GM12878 (cell line): ENCODE data around the gene MAFF. TPM values are rescaled to one million over a fixed set of nuclear protein-coding genes. Genes with fewer than 3 reads are reported as not detected.

ENCODE experiments used
- ATAC-seq: fragments of 200-7000 bp; cut with Tn5 transposase; 3 replicates; pipeline ENCODE4 v1.9.1; 2020; ENCODE audit warnings: mild to moderate bottlenecking, moderate library complexity
- BruUV-seq: library from RNA; stranded (reverse); fragments of 400-500 nt; replicated peaks from 2 replicates; lab custom pipeline; 2021; lab: Mats Ljungman, UMichigan
- CTCF ChIA-PET: fragments of 300-600 bp; sonication (Branson Sonifier 250); formaldehyde crosslinking; extraction: SDS; loops from one replicate; lab custom pipeline; 2021; ENCODE audit warnings: inconsistent platforms; lab: Yijun Ruan, JAX
- POLR2A ChIA-PET: fragments of 350-600 bp; formaldehyde crosslinking; extraction: SDS; loops from one replicate; lab custom pipeline; 2021; ENCODE audit warnings: inconsistent platforms; lab: Charles Lee
- RAD21 ChIA-PET: fragments of 300-600 bp; sonication (Branson Sonifier 250); formaldehyde crosslinking; loops from one replicate; lab custom pipeline; 2023; ENCODE audit warnings: antibody characterized with exemption; ENCODE audit not compliant: unreplicated experiment; lab: Charles Lee
- SMC1A ChIA-PET: fragments of 300-600 bp; sonication (Branson Sonifier 250); formaldehyde crosslinking; loops from one replicate; lab custom pipeline; 2023; ENCODE audit not compliant: unreplicated experiment, uncharacterized antibody; lab: Charles Lee
- DNase-seq: peaks from one replicate; pipeline ENCODE4 v3.0.0-alpha.2; 2011; ENCODE audit warnings: low read depth, low spot score
- FAIRE-seq: peaks from 3 replicates; lab custom pipeline; 2011; peaks lifted over from hg19 to GRCh38; lab: Jason Lieb, UNC
- H2AFZ ChIP-seq: 2 replicates; pipeline ENCODE4 v1.6.0; 2011; ENCODE audit warnings: low read depth, low read length, control low read depth; ENCODE audit not compliant: control insufficient read depth
- H3K27ac ChIP-seq: 2 replicates; pipeline ENCODE4 v1.5.1; 2011; ENCODE audit warnings: control low read depth; ENCODE audit not compliant: control insufficient read depth, insufficient read depth
- H3K27me3 ChIP-seq, 2 experiments: replicated peaks in 1 of 2; 2 replicates each; pipeline versions ENCODE4 v1.6.0 to v1.6.1; 2011; ENCODE audit warnings: low read length in 1 of 2; ENCODE audit not compliant: control insufficient read depth in 2 of 2, insufficient read depth in 2 of 2
- H3K36me3 ChIP-seq, 2 experiments: 2 replicates each; pipeline ENCODE4 v1.5.1; 2011; ENCODE audit warnings: low read length in 1 of 2; ENCODE audit not compliant: control insufficient read depth in 2 of 2, insufficient read depth in 2 of 2
- H3K4me1 ChIP-seq: 2 replicates; pipeline ENCODE4 v1.6.1; 2011; ENCODE audit warnings: mild to moderate bottlenecking, low read length, moderate library complexity, mixed read lengths; ENCODE audit not compliant: control insufficient read depth, insufficient read depth
- H3K4me2 ChIP-seq: 2 replicates; pipeline ENCODE4 v1.6.0; 2011; ENCODE audit warnings: control low read depth; ENCODE audit not compliant: control insufficient read depth, insufficient read depth
- H3K4me3 ChIP-seq: fragments of 200-600 bp; sonication (generic); 2 replicates; pipeline ENCODE4 v1.5.1; 2016
- H3K79me2 ChIP-seq: 2 replicates; pipeline ENCODE4 v1.6.0; 2011; ENCODE audit warnings: low read length; ENCODE audit not compliant: control insufficient read depth, insufficient read depth
- H3K9ac ChIP-seq: 2 replicates; pipeline ENCODE4 v1.8.0; 2011; ENCODE audit warnings: low read length, control low read depth, mixed read lengths; ENCODE audit not compliant: control insufficient read depth, insufficient read depth
- H3K9me3 ChIP-seq: replicated peaks from 3 replicates; pipeline ENCODE4 v1.5.1; 2011; ENCODE audit warnings: mild to moderate bottlenecking, low read length; ENCODE audit not compliant: control insufficient read depth, insufficient read depth
- H4K20me1 ChIP-seq: 2 replicates; pipeline ENCODE4 v1.6.0; 2011; ENCODE audit not compliant: control insufficient read depth, insufficient read depth
- CBFB ChIP-seq: IDR thresholded peaks from 2 replicates; pipeline ENCODE4 v1.6.1; 2016; ENCODE audit warnings: antibody characterized with exemption, low read depth
- FOXK2 ChIP-seq: fragments of 450-650 bp; IDR thresholded peaks from 2 replicates; pipeline ENCODE4 v1.6.1; 2017; ENCODE audit warnings: mild to moderate bottlenecking, moderate library complexity
- HCFC1 ChIP-seq: fragments of 150-350 bp; IDR thresholded peaks from 2 replicates; pipeline ENCODE4 v1.6.1; 2014; ENCODE audit warnings: low read length
- MEF2A ChIP-seq: IDR thresholded peaks from 2 replicates; pipeline ENCODE4 v1.6.1; 2011; ENCODE audit warnings: low read depth, mild to moderate bottlenecking, low read length, moderate library complexity; ENCODE audit not compliant: insufficient read depth
- NFIC ChIP-seq: IDR thresholded peaks from 2 replicates; pipeline ENCODE4 v1.6.1; 2012; ENCODE audit warnings: low read depth, mild to moderate bottlenecking, inconsistent platforms, low read length, moderate library complexity
- SIX5 ChIP-seq: IDR thresholded peaks from 2 replicates; pipeline ENCODE4 v1.6.1; 2011; ENCODE audit warnings: mild to moderate bottlenecking, low read depth, low read length, moderate library complexity; ENCODE audit not compliant: severe bottlenecking
- SUPT20H ChIP-seq: IDR thresholded peaks from 2 replicates; pipeline ENCODE4 v1.6.1; 2011; ENCODE audit warnings: low read depth, mild to moderate bottlenecking, low read length, moderate library complexity, borderline replicate concordance; ENCODE audit not compliant: control insufficient read depth
- WRNIP1 ChIP-seq: IDR thresholded peaks from 2 replicates; pipeline ENCODE4 v1.6.1; 2011; ENCODE audit warnings: low read depth, low read length, improper control_type of control experiment, borderline replicate concordance
- YBX1 ChIP-seq: fragments of 450-650 bp; IDR thresholded peaks from 2 replicates; pipeline ENCODE4 v1.6.1; 2016; ENCODE audit warnings: antibody characterized with exemption
- WGBS: methylation state at CpG from one replicate; pipeline ENCODE4 v1.1.6; 2016; ENCODE audit warnings: low lambda C conversion rate; ENCODE audit not compliant: insufficient replicate concordance, insufficient coverage; ENCODE audit errors: missing lambda C conversion rate; 5-methylcytosine and 5-hydroxymethylcytosine counted together
- in situ Hi-C: fragments of 300-500 bp; cut with MboI; formaldehyde crosslinking; loops from 9 replicates; pipeline ENCODE4 v1.14.3; 2018; ENCODE audit warnings: mixed read lengths
- intact Hi-C: fragments of 100-400 bp; cut with micrococcal nuclease; formaldehyde crosslinking; loops from one replicate; pipeline ENCODE4 v1.14.2; 2022; ENCODE audit not compliant: unreplicated experiment
- polyA plus RNA-seq, 11 experiments: library from polyadenylated mRNA; depleted of rRNA in 4 of 11; unstranded in 6 of 11; stranded (reverse) in 5 of 11; fragments of >200 nt; fragmentation: Nextera tagmentation in 4 of 11; fragmentation: Illumina TruSeq in 1 of 11; extraction: Ambion mirVana in 4 of 11; extraction: Trizol in 1 of 11; gene quantifications; 1 replicate in 1 of 11; 2 replicates in 10 of 11; pipeline versions ENCODE4 v1.2.1 to v1.2.3, GENCODE V29; 2011 to 2016; ENCODE audit warnings: inconsistent platforms in 2 of 11, missing spikeins in 2 of 11, low read depth in 1 of 11
- total RNA-seq, 4 experiments: library from RNA; depleted of rRNA in 3 of 4; stranded (reverse); fragments of >200 nt in 3 of 4; fragmentation: Illumina TruSeq in 1 of 4; extraction: Trizol in 1 of 4; gene quantifications; 2 replicates each; pipeline versions ENCODE4 v1.2.1 to v1.2.3, GENCODE V29; 2013 to 2021
- TF ChIP-seq, protein P1 (sequence below): IDR thresholded peaks from 2 replicates; pipeline ENCODE4 v1.6.1; 2011; ENCODE audit warnings: low read depth, mild to moderate bottlenecking, low read length, moderate library complexity, borderline replicate concordance; ENCODE audit errors: extremely low read depth
- TF ChIP-seq, protein P2 (sequence below): fragments of 450-650 bp; formaldehyde crosslinking; IDR thresholded peaks from 2 replicates; pipeline ENCODE4 v1.5.0; 2022; ENCODE audit warnings: mild to moderate bottlenecking, missing genetic modification characterization
- TF ChIP-seq, protein P3 (sequence below): fragments of 450-650 bp; IDR thresholded peaks from 2 replicates; pipeline ENCODE4 v1.6.1; 2017; ENCODE audit warnings: borderline replicate concordance
- TF ChIP-seq, protein P4 (sequence below): fragments of 150-350 bp; IDR thresholded peaks from 2 replicates; pipeline ENCODE4 v1.6.1; 2014; ENCODE audit warnings: mild to moderate bottlenecking, low read depth, low read length
- TF ChIP-seq, protein P5 (sequence below): IDR thresholded peaks from 2 replicates; pipeline ENCODE4 v1.6.1; 2011; ENCODE audit warnings: mild to moderate bottlenecking, low read depth, low read length, moderate library complexity; ENCODE audit not compliant: insufficient replicate concordance

Gene MAFF
- total and polyA plus RNA-seq, 10 of the 15 experiments (the other 5 are each of a cell fraction or from before 2014, with no cell fraction given): 0.22 to 2.3 (median 0.81) TPM; not detected in 1

DNA sequence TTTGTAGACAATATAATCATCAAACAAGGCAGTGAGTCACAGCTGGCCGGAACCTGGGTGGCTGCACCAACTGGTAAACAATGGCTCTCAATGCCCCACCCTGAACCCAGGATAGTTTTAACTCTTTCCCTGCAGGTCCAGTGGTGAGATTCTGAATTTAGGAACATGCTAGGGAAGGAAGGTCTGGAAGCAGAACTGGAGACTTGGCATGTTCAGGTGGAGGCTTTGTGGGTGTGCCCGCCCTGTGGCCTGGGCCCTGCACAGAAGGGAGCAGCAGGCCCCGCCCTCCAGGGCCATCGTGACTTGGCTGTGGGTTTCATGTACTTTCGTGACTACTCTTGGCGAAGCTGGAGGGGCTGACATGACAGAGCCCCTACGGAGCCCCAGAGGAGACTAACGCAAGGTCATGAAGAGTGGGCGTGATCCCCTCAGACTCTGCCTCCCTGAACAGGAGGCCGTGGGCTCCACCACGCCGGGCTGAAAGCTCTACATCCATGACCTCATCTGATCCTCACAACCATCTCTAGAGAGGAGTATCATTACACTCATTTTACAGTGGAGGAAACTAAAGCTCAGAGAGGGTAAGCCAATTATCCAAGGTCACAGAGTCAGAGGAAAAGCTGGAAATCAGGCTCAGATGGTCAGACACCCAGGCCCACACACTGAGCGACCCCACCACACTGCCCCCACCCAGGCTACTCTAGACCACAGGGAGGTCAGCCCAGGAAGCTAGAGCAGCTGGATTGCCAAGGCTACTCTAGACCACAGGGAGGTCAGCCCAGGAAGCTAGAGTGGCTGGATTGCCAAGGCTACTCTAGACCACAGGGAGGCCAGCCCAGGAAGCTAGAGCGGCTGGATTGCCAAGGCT, 27.3 kb downstream of the MAFF start:
- FAIRE-seq: no peak
- ChIA-PET CTCF (interaction anchor here (0.8 to 4.3 kb wide), 8 partner anchors 9 to 176 kb away, joined by 3 to 22 read pairs (median 4); no protein-coding TSS in a partner anchor), RAD21 (interaction anchor here (1.0 to 2.4 kb wide), 4 partner anchors 25 to 176 kb away, joined by 3 to 14 read pairs (median 8); no protein-coding TSS in a partner anchor), POLR2A (interaction anchor here (0.5 kb wide), 1 partner anchor 426 kb away, joined by 3 read pairs; no protein-coding TSS in a partner anchor), SMC1A (interaction anchor here (1.2 to 1.5 kb wide), 2 partner anchors 43 to 177 kb away, joined by 3 to 4 read pairs; no protein-coding TSS in a partner anchor)
- Histone ChIP-seq H3K4me3 (no peak overlapping the region), H3K9me3 (no peaks in the 10 kb centered on the region), H3K27ac (no peak overlapping the region), H2AFZ (no peak overlapping the region), H4K20me1 (no peaks in the 10 kb centered on the region), H3K9ac (no peak overlapping the region), H3K79me2 (no peaks in the 10 kb centered on the region), H3K4me1 (no peaks in the 10 kb centered on the region), H3K27me3 (no peaks in the 10 kb centered on the region), H3K4me2 (no peak overlapping the region), H3K36me3 (peaks cover 3 to 5% of the 10 kb centered on the region in 2 experiments; a peak in 3 of 4 replicates)
- intact Hi-C loops: no loop called here
- in situ Hi-C loops: no loop called here
- no TSS peak for BruUV-seq
- WGBS: 81% methylated on average over 14 of the region's 14 CpGs
- DNase-seq: no peak
- no peak for ATAC-seq
- TF ChIP-seq FOXK2: no peak
- TF ChIP-seq WRNIP1: no peak
- TF ChIP-seq SUPT20H: no peak
- no peak for TF ChIP-seq CBFB
- no peak for TF ChIP-seq YBX1
- no peak for TF ChIP-seq MEF2A
- TF ChIP-seq, protein P1, sequence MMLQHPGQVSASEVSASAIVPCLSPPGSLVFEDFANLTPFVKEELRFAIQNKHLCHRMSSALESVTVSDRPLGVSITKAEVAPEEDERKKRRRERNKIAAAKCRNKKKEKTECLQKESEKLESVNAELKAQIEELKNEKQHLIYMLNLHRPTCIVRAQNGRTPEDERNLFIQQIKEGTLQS: no peak
- TF ChIP-seq HCFC1: no peak
- TF ChIP-seq SIX5: no peak
- TF ChIP-seq, protein P2, sequence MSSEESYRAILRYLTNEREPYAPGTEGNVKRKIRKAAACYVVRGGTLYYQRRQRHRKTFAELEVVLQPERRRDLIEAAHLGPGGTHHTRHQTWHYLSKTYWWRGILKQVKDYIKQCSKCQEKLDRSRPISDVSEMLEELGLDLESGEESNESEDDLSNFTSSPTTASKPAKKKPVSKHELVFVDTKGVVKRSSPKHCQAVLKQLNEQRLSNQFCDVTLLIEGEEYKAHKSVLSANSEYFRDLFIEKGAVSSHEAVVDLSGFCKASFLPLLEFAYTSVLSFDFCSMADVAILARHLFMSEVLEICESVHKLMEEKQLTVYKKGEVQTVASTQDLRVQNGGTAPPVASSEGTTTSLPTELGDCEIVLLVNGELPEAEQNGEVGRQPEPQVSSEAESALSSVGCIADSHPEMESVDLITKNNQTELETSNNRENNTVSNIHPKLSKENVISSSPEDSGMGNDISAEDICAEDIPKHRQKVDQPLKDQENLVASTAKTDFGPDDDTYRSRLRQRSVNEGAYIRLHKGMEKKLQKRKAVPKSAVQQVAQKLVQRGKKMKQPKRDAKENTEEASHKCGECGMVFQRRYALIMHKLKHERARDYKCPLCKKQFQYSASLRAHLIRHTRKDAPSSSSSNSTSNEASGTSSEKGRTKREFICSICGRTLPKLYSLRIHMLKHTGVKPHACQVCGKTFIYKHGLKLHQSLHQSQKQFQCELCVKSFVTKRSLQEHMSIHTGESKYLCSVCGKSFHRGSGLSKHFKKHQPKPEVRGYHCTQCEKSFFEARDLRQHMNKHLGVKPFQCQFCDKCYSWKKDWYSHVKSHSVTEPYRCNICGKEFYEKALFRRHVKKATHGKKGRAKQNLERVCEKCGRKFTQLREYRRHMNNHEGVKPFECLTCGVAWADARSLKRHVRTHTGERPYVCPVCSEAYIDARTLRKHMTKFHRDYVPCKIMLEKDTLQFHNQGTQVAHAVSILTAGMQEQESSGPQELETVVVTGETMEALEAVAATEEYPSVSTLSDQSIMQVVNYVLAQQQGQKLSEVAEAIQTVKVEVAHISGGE (CRISPR knock-in tag): no peak
- TF ChIP-seq, protein P3, sequence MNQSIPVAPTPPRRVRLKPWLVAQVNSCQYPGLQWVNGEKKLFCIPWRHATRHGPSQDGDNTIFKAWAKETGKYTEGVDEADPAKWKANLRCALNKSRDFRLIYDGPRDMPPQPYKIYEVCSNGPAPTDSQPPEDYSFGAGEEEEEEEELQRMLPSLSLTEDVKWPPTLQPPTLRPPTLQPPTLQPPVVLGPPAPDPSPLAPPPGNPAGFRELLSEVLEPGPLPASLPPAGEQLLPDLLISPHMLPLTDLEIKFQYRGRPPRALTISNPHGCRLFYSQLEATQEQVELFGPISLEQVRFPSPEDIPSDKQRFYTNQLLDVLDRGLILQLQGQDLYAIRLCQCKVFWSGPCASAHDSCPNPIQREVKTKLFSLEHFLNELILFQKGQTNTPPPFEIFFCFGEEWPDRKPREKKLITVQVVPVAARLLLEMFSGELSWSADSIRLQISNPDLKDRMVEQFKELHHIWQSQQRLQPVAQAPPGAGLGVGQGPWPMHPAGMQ: no peak
- no peak for TF ChIP-seq NFIC
- TF ChIP-seq, protein P4, sequence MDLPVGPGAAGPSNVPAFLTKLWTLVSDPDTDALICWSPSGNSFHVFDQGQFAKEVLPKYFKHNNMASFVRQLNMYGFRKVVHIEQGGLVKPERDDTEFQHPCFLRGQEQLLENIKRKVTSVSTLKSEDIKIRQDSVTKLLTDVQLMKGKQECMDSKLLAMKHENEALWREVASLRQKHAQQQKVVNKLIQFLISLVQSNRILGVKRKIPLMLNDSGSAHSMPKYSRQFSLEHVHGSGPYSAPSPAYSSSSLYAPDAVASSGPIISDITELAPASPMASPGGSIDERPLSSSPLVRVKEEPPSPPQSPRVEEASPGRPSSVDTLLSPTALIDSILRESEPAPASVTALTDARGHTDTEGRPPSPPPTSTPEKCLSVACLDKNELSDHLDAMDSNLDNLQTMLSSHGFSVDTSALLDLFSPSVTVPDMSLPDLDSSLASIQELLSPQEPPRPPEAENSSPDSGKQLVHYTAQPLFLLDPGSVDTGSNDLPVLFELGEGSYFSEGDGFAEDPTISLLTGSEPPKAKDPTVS: no peak
- TF ChIP-seq, protein P5, sequence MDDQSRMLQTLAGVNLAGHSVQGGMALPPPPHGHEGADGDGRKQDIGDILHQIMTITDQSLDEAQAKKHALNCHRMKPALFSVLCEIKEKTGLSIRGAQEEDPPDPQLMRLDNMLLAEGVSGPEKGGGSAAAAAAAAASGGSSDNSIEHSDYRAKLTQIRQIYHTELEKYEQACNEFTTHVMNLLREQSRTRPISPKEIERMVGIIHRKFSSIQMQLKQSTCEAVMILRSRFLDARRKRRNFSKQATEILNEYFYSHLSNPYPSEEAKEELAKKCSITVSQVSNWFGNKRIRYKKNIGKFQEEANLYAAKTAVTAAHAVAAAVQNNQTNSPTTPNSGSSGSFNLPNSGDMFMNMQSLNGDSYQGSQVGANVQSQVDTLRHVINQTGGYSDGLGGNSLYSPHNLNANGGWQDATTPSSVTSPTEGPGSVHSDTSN: no peak
